ENCODE data around the gene FYTTD1.

DNA sequence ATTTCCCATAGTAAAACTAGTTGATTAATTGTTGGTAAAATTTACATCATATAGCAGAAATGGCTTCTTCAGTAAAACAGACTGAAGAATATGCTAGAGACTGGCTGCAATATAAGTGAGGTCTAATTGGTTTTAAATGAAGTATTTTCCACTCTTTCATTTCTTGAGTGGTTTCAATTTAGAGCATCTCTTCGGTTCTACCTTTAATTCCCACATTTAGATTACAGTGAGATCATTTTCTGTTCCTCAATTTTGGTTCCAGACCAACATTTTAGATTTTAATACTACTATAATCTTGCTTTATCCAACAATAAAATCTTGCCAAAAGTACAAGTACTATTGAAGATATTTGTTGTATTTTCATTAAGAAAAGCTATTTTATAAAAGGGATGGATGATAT is 40.4 kb downstream of the FYTTD1 start:
- TF ChIP-seq CTCF (IDR thresholded peaks at IDR 0.05), result no peak
- no peak for TF ChIP-seq POLR2A (IDR thresholded peaks at IDR 0.05)
- no peak for TF ChIP-seq EP300 (IDR thresholded peaks at IDR 0.05)

Measured in ovary (tissue), 3 donors.